GM12865 (cell line): Measurements from ENCODE around the gene SLC7A4.

ENCODE experiments used
- DNase-seq: peaks from one replicate; pipeline ENCODE4 v3.0.0; 2010; ENCODE audit warnings: low read depth
- H3K4me3 ChIP-seq: 2 replicates; pipeline ENCODE4 v1.5.1; 2011; ENCODE audit warnings: mild to moderate bottlenecking, low read depth, low read length, control low read depth
- CTCF ChIP-seq: IDR thresholded peaks from 2 replicates; pipeline ENCODE4 v1.5.1; 2011; ENCODE audit warnings: low read length, control low read depth, low read depth, inconsistent platforms; ENCODE audit not compliant: insufficient read depth; ENCODE audit errors: missing control alignments

The SLC7A4 gene

GRCh38 chr22:20980523-20980922 lies 51.8 kb downstream of the SLC7A4 start:
- no peak for TF ChIP-seq CTCF
- no peak overlapping the region for H3K4me3 ChIP-seq
- no peak for DNase-seq

DNA sequence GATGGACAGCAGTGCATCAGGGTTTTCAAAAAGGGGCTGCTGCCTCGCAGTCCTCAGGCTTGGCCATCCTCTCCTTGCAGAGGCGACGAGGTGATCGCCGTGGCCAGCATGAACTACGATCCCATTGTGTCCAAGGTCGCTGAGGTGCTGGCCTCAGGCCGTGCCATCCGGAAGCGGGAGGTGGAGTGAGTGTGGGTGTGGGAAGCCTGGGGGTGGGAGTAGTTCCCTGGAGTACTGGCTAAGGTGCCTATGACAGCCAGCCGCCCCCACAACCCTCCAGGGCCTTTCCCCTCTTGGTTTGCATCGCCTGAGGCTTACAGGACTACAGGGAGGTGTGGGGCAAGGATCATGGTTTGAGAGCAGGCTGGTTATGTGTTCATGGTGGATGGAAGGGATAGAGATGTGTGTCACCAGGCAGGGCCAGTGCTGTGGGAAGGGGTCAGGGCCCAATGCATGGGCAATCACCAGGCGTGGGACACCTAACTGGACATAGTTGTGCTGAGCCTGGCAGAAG lies 52.4 kb downstream of the SLC7A4 start:
- H3K4me3 ChIP-seq = no peak overlapping the region
- TF ChIP-seq CTCF = no peak
- DNase-seq = no peak

- no peak overlapping the region for H3K4me3 ChIP-seq
- DNase-seq = peak; percentile 83
- TF ChIP-seq CTCF = no peak
Observed at GRCh38 chr22:20979243-20979809, 53.0 kb downstream of the SLC7A4 start.
